ENCODE data around the gene CHSY1. TPM values are rescaled to one million over a fixed set of nuclear protein-coding genes. Genes with fewer than 3 reads are reported as not detected.
A peak's percentile ranks its signal among the peaks of the same experiment; 100 is the strongest.

CHSY1 gene
- total and polyA plus RNA-seq, 2 of the 4 experiments (the other 2 are of a cell fraction) = 40.9 to 53.2 TPM

- no peak for TF ChIP-seq MAZ (IDR thresholded peaks at IDR 0.05; ENCODE audit: borderline replicate concordance, low read depth, low read length)
- TF ChIP-seq CTCF (conservative IDR thresholded peaks at IDR 0.05; ENCODE audit: low read depth, low read length) = no peak
- TF ChIP-seq CEBPB (IDR thresholded peaks at IDR 0.05; ENCODE audit: low read depth, low read length) = no peak
- TF ChIP-seq BHLHE40 (IDR thresholded peaks at IDR 0.05; ENCODE audit: low read depth, low read length) = no peak
- TF ChIP-seq RCOR1 (IDR thresholded peaks at IDR 0.05; ENCODE audit: insufficient replicate concordance, low read length) = no peak
- TF ChIP-seq USF2 (IDR thresholded peaks at IDR 0.05; ENCODE audit: low read depth, low read length) = no peak
- TF ChIP-seq RAD21 (IDR thresholded peaks at IDR 0.05; ENCODE audit: low read length) = no peak
- no peak for TF ChIP-seq RFX5 (IDR thresholded peaks at IDR 0.05; ENCODE audit: low read depth, low read length)
- no peak for TF ChIP-seq MXI1 (IDR thresholded peaks at IDR 0.05; ENCODE audit: borderline replicate concordance, low read depth, low read length)
- no peak for TF ChIP-seq FOS (IDR thresholded peaks at IDR 0.05; ENCODE audit: low read depth, low read length)
- TF ChIP-seq NFE2L2 (IDR thresholded peaks at IDR 0.05; ENCODE audit: low read depth, low read length) = no peak
- TF ChIP-seq POLR2A (IDR thresholded peaks at IDR 0.05; ENCODE audit: low read depth, low read length) = no peak
- TF ChIP-seq MAFK (IDR thresholded peaks at IDR 0.05; ENCODE audit: low read depth, low read length) = no peak
- no peak for TF ChIP-seq CHD1 (IDR thresholded peaks at IDR 0.05; ENCODE audit: low read depth, low read length)
- TF ChIP-seq SMC3 (IDR thresholded peaks at IDR 0.05; ENCODE audit: low read depth, low read length) = no peak
- TF ChIP-seq ELK1 (IDR thresholded peaks at IDR 0.05; ENCODE audit: borderline replicate concordance, low read depth, low read length) = no peak
- H3K9ac ChIP-seq (ENCODE audit: low read depth, low read length) = no peak overlapping the region
- no peaks in the 10 kb centered on the region for H3K9me3 ChIP-seq (ENCODE audit: control insufficient read depth, insufficient read depth, low read length)
- no peaks in the 10 kb centered on the region for H3K9me1 ChIP-seq (ENCODE audit: insufficient read depth, low read length)
- H3K27ac ChIP-seq (ENCODE audit: insufficient read depth, low read length) = no peak overlapping the region
- WGBS, 2 experiments (ENCODE audit: extremely low coverage in 2 of 2, insufficient read length in 1 of 2) = 76% methylated on average over 5 of the region's 17 CpGs; no CpG with 5 or more reads in 1 of the 2 experiments
- no peak overlapping the region for H3K56ac ChIP-seq (ENCODE audit: extremely low read depth, insufficient read depth, low read length)
- H3K27me3 ChIP-seq (ENCODE audit: control insufficient read depth, insufficient read depth, low read length) = no peaks in the 10 kb centered on the region
- BruUV-seq (replicated peaks) = no TSS peak
- dilution Hi-C loops (cut with HindIII; ENCODE audit: low sequenced_read_pairs, unreplicated experiment) = no loop called here
- H3K18ac ChIP-seq (ENCODE audit: low read depth, low read length) = no peak overlapping the region
- peak overlapping the region; percentile 73 for H2AK9ac ChIP-seq (replicated peaks; ENCODE audit: low read depth, low read length, poor library complexity)
- H3K4me1 ChIP-seq (ENCODE audit: control insufficient read depth, insufficient read depth, low read length) = peaks cover 2% of the 10 kb centered on the region
- no peak overlapping the region for H3K14ac ChIP-seq (replicated peaks; ENCODE audit: low read depth, low read length)
- H3K23ac ChIP-seq (ENCODE audit: low read depth, low read length) = no peak overlapping the region
- no peaks in the 10 kb centered on the region for H3K79me1 ChIP-seq (ENCODE audit: low read depth in 1 of 2, low read length in 2 of 2)
- H2AFZ ChIP-seq (replicated peaks; ENCODE audit: low read length, poor library complexity) = no peak overlapping the region
- H3K36me3 ChIP-seq (ENCODE audit: control insufficient read depth, insufficient read depth, low read length) = no peaks in the 10 kb centered on the region
- no peak overlapping the region for H2BK15ac ChIP-seq (ENCODE audit: low read depth, low read length)
- H2AK5ac ChIP-seq (ENCODE audit: low read depth, low read length) = no peak overlapping the region; the same call in 1 of the 2 replicates
- no peak overlapping the region for H4K8ac ChIP-seq (ENCODE audit: low read depth in 2 of 2, low read length in 2 of 2)
- H3K4me3 ChIP-seq (ENCODE audit: insufficient read depth, low read depth, low read length) = no peak overlapping the region
- no peak overlapping the region for H4K5ac ChIP-seq (ENCODE audit: low read depth, low read length)
- H2BK20ac ChIP-seq (ENCODE audit: low read depth, low read length) = no peak overlapping the region
- H4K91ac ChIP-seq (ENCODE audit: insufficient read depth, low read depth, low read length) = no peak overlapping the region
- no peaks in the 10 kb centered on the region for H4K20me1 ChIP-seq (ENCODE audit: insufficient read depth, low read length)
- CTCF ChIA-PET = interaction anchor here (0.6 kb wide), 1 partner anchor 11 kb away, joined by 9 read pairs; no protein-coding TSS in a partner anchor
- DNase-seq (no peak), ATAC-seq (ENCODE audit: low read depth) (no peak)
- H3K4me2 ChIP-seq (ENCODE audit: low read depth, low read length) = no peak overlapping the region
- H2BK120ac ChIP-seq (ENCODE audit: low read depth, low read length) = no peak overlapping the region
- peak overlapping the region; percentile 21 for H3K4ac ChIP-seq (ENCODE audit: low read depth, low read length)
- H2BK5ac ChIP-seq (ENCODE audit: low read depth, low read length, poor library complexity, severe bottlenecking) = no peak overlapping the region
- POLR2A ChIA-PET (ENCODE audit: unreplicated experiment) = no interaction called here
- in situ Hi-C loops (cut with MboI; ENCODE audit: low sequenced_read_pairs) = no loop called here
- intact Hi-C loops (cut with micrococcal nuclease) = no loop called here
These were observed 103.5 kb downstream of the CHSY1 start for GRCh38 chr15:101148166-101148880.
